Coronary artery (tissue), 2 donors: Measurements from ENCODE around the gene TRIB2.

Experiments
- DNase-seq: peaks from one replicate; pipeline ENCODE4 v3.0.0-alpha.2; 2017; ENCODE audit warnings: low spot score
- H3K27ac ChIP-seq, 2 donors: fragments of 200-600 bp; sonication (generic); one replicate each; pipeline ENCODE4 v1.5.1; 2016 to 2019
- H3K4me3 ChIP-seq: fragments of 200-600 bp; sonication (generic); 2 replicates; pipeline ENCODE4 v1.5.1; 2016; ENCODE audit warnings: mild to moderate bottlenecking, moderate library complexity
- CTCF ChIP-seq: fragments of 200-600 bp; sonication (generic); IDR thresholded peaks from one replicate; pipeline ENCODE4 v1.5.1; 2019; ENCODE audit warnings: antibody characterized with exemption

The TRIB2 gene

GRCh38 chr2:12761104-12761503, 44.4 kb downstream of the TRIB2 start:
- no peak for DNase-seq
- no peak overlapping the region for H3K4me3 ChIP-seq
- TF ChIP-seq CTCF = no peak
- no peak overlapping the region for H3K27ac ChIP-seq

- Histone ChIP-seq H3K27ac (no peak overlapping the region), H3K4me3 (no peak overlapping the region)
- DNase-seq = no peak
- TF ChIP-seq CTCF = no peak
Observed at GRCh38 chr2:12762337-12762736, 45.6 kb downstream of the TRIB2 start.

GRCh38 chr2:12762976-12763375, 46.2 kb downstream of the TRIB2 start:
- H3K4me3 ChIP-seq = no peak overlapping the region
- no peak overlapping the region for H3K27ac ChIP-seq
- no peak for TF ChIP-seq CTCF
- DNase-seq = no peak

GRCh38 chr2:12763486-12763885, 46.8 kb downstream of the TRIB2 start:
- no peak for DNase-seq
- no peak for TF ChIP-seq CTCF
- Histone ChIP-seq H3K4me3 (no peak overlapping the region), H3K27ac (no peak overlapping the region)

GRCh38 chr2:12764075-12764730, 47.5 kb downstream of the TRIB2 start:
- no peak overlapping the region for H3K4me3 ChIP-seq
- no peak for TF ChIP-seq CTCF
- H3K27ac ChIP-seq = no peak overlapping the region
- DNase-seq = no peak

- TF ChIP-seq CTCF = no peak
- no peak overlapping the region for H3K4me3 ChIP-seq
- H3K27ac ChIP-seq = no peak overlapping the region
- no peak for DNase-seq
Observed at GRCh38 chr2:12764849-12765605, 48.3 kb downstream of the TRIB2 start.

- no peak overlapping the region for H3K27ac ChIP-seq
- no peak for DNase-seq
Observed at GRCh38 chr2:12766421-12766879, 49.7 kb downstream of the TRIB2 start.

More at GRCh38 chr2:12766421-12766879, 49.7 kb downstream of the TRIB2 start:
- H3K4me3 ChIP-seq = no peak overlapping the region
- no peak for TF ChIP-seq CTCF
